SK-N-SH (cell line): ENCODE measurements around the gene PASK.

Experiments used
- CTCF ChIP-seq: fragments of 200-600 bp; sonication (generic); IDR thresholded peaks from 2 replicates; pipeline ENCODE4 v1.6.1; 2017; ENCODE audit warnings: antibody characterized with exemption, mild to moderate bottlenecking, moderate library complexity
- EP300 ChIP-seq, 2 experiments: IDR thresholded peaks; 2 replicates each; pipeline versions ENCODE4 v1.4.0 to v1.6.1; 2012; ENCODE audit warnings: borderline replicate concordance in 1 of 2, low read depth in 1 of 2, low read length in 1 of 2
- EZH2phosphoT487 ChIP-seq: fragments of 200-600 bp; sonication (generic); IDR thresholded peaks from 2 replicates; pipeline ENCODE4 v1.6.1; 2017; ENCODE audit warnings: low read depth, mixed run types, mild to moderate bottlenecking, antibody characterized with exemption, moderate library complexity, borderline replicate concordance
- MAX ChIP-seq: IDR thresholded peaks from 2 replicates; pipeline ENCODE4 v1.4.0; 2012; ENCODE audit warnings: low read depth
- NRF1 ChIP-seq: IDR thresholded peaks from 2 replicates; pipeline ENCODE4 v1.6.1; 2012; ENCODE audit warnings: low read depth, mild to moderate bottlenecking, low read length
- REST ChIP-seq: IDR thresholded peaks from 2 replicates; pipeline ENCODE4 v1.6.1; 2012; ENCODE audit warnings: mild to moderate bottlenecking, low read depth, low read length, moderate library complexity

GRCh38 chr2:241073166-241074064, 75.9 kb downstream of the PASK start:
- TF ChIP-seq REST (no peak), CTCF (no peak), EP300 (IDR thresholded peaks at IDR 0.05; ENCODE audit: borderline replicate concordance in 1 of 2, low read depth in 1 of 2, low read length in 1 of 2) (no peak), NRF1 (no peak), MAX (no peak), EZH2phosphoT487 (no peak)
